Cerebellar nuclear complex (tissue), 1 donor: ENCODE data around the gene KIFC3.
"Not testable (repeated sequence)": the region's sequence is repeated elsewhere in the genome, so short reads cannot be mapped to it uniquely, and the experiment has no call there.

Source experiments
- DNase-seq, 2 experiments: peaks; one replicate each; lab custom pipeline; 2025; lab: John Stamatoyannopoulos, UW

KIFC3 gene

DNA sequence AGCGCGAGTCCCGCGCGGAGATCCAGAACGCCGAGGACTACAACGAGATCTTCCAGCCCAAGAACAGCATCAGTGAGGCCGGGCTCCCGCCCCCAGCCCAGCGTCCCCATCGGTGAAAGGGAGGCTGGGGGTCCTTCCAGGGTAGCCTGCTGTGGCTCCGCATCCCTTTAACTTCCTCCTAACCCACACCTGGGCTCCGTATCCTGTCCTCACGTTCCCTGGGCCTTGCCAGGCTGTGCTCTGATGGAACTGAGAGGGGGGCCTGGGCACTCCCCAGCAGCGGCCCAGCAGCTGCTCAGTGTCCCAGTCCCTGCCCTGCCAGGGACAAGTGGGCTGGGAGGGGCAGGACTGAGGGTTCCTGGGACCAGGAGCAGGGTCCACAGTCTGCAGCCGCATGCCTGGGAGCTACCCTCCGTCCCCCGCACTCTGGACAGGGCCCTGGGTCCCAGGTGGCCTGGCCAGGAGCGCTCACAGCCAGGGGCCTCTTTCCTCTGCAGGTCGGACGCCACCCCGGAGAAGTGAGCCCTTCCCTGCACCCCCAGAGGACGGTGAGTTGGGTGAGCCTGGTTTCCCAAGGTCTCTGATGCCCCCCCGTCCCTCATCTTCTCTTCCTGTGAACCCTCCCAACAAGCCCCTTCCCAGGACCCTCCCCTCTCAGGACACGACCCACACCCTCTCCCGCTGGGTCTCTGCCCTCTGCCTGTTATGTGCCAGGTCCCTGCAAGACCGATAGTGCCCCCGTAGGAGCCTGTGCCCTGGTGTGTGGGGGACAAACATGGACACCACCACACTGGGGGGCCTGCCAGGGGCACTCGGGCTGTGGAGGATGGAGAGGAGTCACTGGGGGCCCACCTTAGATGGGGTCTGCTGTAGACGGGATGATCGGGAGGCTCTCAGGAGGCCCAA, 48.6 kb downstream of the KIFC3 start:
- DNase-seq = no peak

DNA sequence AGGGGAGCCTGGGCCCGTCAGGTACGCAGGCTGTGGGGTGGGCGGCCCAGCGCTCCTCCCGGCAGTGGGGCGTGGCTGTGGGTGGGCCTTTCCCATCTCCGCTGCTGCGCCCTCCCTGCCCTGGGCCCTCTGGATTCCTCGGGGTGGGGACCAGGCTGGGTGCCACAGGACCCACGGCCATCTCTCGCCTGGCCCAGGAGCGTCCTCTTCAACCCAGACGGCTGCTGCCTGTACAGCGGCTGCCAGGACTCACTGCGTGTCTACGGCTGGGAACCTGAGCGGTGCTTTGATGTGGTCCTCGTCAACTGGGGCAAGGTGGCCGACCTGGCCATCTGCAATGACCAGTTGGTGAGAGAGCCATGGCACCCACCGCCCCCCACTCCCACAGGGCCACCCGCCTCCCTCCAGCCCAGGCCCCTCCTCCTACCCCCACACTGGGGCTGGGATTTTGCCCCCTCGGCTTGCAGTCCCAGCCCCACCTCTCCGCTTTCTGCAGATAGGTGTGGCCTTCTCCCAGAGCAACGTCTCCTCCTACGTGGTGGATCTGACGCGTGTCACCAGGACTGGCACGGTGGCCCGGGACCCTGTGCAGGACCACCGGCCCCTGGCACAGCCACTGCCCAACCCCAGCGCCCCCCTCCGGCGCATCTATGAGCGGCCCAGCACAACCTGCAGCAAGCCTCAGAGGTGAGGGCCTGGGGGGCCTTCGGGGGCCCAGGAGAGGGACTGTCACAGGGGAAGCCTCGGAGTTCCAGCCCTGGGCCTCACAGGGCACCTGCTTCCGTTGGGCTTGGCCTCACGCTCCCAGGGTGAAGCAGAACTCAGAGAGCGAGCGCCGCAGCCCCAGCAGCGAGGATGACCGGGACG, 49.5 kb downstream of the KIFC3 start:
- DNase-seq = no peak

- no peak for DNase-seq
These were observed 50.1 kb downstream of the KIFC3 start for GRCh38 chr16:57752203-57752580.

DNA sequence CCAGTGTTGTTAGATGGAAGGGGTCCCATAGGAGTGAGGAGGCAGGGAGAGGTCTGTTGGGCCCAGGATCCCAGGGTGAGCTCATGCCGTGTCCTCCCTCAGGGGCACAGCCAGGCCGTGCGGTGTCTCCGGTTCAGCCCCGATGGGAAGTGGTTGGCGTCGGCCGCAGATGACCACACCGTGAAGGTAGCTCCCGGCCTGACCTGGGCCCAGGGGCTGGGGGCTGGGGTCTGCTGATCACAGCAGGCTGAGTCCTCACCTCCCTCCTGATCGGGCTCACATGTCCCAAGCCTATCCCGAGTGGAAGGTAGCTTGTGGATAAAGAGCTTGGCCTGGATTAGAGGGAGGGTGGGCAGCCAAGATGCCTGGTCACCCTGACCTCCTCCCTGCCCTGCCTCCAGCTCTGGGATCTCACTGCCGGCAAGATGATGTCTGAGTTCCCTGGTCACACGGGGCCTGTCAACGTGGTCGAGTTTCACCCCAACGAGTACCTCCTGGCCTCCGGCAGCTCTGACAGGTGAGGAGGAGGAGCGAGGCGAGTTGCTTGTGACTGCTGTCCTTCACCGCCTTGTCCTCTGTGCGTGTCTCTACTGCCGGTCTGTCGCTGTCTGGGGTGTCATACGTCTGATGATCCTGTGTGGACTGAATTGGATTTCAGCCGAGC, 50.6 kb downstream of the KIFC3 start:
- DNase-seq = no peak

DNA sequence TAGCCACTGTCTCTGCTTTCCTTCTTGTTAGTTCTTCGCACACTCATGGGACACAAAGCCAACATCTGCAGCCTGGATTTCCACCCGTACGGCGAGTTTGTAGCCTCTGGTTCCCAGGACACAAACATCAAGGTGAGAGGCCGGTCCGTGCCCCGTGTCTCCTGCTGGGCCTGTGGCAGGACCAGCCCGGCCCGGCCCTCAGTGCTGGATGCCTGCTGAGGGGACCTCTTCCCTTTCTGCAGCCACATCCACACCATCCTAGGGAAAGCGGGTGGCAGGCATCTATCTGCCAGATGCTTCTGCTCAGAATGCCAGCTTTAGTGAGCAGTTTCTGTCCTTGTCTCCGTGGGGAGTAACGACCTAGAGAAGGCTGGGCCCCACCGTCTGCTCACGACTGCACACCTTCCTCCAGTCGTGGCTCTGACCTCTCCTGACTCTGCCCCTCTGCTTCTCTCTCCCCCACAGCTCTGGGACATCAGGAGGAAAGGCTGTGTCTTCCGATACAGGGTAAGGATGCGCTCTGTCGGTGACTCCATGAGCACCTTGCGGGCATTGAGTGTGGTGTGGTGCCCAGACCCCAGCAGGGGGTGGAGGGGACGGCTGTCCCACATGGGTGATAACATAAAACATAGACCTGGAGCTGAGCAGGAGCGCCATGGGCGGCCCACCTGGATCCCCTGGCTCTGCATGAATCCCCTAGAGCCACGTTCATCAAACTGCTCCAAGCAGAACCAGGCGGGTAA, 51.3 kb downstream of the KIFC3 start:
- DNase-seq = no peak

DNA sequence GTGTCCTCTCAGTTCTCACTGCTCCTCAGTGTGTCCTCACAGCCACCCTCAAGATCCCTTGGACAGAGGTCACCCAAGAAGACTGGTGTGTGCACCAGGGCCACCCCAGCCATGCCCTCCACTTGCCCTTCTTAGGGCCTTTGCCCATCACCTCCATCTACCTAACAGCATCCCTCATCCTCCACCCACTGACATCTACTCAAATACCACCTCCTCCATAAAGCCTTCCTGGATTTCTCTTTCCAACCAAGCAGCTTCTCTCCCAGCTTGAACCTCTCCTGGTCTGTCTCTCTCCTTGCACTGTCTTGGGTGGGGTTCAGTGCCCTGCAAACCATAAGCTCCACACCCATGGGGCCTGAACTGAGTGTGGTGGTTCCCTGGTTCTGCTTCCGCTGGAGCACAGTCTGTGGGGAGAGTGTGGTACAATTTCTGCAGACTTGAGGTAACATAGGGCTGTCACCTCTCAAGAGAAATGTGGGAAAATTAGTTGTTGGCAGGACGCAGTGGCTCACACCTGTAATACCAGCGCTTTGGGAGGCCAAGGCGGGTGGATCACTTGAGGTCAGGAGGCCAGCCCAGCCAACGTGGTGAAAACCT, 52.3 kb downstream of the KIFC3 start:
- DNase-seq = no peak

DNA sequence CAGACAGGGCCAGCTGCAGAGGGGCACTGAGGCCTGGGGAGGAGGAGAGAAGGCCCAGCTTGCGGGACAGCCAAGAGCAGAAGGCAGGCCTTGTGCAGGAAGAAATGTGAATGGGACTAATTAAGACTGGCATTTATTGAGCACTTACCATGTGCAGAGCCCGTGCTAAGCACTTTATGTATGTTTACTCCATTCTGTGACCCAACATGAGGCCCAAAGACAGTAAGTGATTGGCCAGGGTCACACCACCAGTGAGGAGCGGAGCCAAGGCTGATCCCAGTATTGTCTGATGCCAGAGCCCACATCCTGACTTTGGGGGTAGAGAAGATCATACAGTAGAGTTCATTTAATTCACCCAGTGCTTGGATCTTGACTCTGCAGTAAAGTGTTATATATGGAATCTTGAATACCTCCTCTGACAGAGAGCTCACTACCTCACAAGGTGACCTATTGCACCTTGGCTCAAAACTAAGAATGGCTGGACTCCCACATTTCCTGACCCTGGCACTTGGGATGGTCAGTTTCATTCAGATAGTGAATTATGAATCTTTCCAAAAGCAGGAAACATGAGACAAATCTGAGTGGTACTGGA, 53.1 kb downstream of the KIFC3 start:
- no peak for DNase-seq

- no peak for DNase-seq
These were observed 53.7 kb downstream of the KIFC3 start for GRCh38 chr16:57748596-57748995.

- no peak for DNase-seq
These were observed 54.3 kb downstream of the KIFC3 start for GRCh38 chr16:57747996-57748395.

DNA sequence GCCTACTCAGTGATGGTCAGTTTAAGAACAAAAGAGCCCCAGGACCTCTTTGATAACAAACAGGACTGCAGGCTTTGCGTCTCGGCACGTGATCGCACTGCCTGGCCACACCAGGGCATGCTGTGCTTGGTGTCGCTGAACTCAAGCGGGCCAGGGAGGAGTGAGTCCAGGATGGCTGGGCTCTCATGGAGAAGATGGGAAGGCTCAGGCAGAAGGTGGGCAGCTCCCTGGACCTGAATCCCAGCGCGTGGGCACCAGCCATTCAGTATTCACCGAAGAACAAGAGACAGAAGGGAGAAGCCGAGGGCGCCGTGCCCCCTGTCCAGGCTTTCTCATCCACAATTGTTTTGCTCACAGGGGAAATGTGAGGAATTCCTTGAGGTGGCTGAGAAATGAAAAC, 54.8 kb downstream of the KIFC3 start:
- no peak for DNase-seq

DNA sequence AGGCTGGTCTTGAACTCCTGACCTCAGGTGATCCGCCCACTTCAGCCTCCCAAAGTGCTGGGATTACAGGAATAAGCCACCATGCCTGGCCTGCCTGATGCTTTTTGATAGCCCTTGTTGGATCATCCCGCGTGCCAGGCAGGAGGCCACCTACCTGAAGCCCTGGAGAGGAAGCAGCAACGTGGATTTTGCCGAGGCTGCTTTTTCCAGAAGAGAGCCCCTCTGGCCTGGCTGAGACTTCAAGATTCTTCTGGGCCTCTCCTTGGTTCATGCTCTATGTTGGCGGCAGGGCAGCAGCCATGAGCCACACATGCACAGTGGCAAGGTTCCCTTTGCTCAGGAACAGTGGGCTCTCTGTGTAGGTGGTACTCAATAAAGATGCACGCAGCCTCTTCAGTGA, 55.2 kb downstream of the KIFC3 start:
- DNase-seq = no peak

DNA sequence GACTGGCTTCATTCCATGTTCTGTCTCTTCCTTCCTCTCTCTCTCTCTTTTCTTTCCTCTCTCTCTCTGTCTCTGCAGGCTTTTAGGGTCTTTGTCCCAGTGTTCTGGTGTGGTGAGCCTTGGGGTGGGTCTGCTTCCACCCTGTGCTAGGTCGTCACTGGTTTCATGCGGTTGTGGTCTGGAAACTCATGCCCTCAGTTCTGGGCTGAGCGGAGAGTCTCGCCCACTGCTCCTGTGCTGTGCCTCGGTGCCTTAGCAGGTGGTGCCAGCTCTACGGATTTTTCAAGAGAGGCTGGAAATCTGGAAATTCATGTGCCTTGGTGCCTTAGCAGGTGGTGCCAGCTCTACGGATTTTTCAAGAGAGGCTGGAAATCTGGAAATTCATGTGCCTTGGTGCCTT, 56.0 kb downstream of the KIFC3 start:
- not testable (repeated sequence) for DNase-seq

GRCh38 chr16:57745768-57746167, 56.5 kb downstream of the KIFC3 start:
- no peak for DNase-seq

GRCh38 chr16:57744642-57744903, 57.7 kb downstream of the KIFC3 start:
- DNase-seq = no peak

DNA sequence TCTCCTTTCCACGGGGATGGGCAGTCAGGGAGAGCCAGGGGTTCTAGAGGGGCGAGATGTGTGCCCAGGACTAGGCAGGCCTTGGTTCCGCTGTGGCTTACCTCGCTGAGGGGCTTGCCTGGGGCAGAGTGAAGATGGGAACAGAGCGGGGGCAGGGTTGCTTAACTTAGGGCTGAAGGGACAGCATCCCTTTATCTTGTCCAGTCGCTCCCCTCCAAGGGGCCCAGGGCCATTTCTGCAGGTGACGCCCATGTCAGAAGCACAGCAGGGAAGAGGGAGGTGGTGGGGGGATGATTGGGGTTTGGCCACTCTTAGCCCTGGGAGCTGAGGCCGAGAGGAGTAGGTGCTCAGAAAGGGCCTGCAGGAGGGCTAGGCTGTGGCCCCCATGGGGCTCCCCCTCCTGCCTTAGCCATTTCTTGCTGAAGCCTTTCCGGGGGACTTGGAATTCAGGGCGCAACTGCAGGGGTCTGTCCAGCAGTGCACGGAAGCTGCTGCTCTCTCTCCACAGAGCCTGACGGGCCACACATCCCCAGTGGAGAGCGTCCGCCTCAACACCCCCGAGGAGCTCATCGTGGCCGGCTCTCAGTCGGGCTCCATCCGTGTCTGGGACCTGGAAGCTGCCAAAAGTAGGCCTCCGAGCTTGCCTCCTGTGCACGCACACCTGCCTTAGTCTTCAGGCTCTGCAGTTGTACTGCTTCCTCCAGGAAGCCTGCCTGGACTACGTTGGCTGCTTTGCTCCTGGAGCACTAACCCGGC, 58.2 kb downstream of the KIFC3 start:
- no peak for DNase-seq

GRCh38 chr16:57743458-57743857, 58.8 kb downstream of the KIFC3 start:
- DNase-seq = no peak

DNA sequence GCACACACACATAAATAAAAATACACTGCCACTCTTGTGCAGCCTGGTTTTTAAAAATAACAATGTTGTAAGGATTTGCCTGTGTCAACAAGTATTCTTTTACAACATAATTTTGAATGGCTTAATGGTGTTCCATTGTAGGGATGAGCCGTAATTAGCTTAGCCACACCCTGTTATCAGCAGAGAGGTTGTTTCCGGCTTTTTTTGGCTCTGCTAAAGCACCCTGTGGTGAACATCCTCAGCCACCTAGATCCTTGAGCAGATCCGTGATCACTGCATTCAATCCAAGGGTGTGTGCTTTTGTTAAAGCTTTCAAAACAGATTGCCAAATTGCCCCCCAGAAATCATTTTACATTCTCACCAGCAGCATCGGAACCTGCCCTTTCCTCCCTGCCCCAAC, 59.7 kb downstream of the KIFC3 start:
- DNase-seq = no peak

DNA sequence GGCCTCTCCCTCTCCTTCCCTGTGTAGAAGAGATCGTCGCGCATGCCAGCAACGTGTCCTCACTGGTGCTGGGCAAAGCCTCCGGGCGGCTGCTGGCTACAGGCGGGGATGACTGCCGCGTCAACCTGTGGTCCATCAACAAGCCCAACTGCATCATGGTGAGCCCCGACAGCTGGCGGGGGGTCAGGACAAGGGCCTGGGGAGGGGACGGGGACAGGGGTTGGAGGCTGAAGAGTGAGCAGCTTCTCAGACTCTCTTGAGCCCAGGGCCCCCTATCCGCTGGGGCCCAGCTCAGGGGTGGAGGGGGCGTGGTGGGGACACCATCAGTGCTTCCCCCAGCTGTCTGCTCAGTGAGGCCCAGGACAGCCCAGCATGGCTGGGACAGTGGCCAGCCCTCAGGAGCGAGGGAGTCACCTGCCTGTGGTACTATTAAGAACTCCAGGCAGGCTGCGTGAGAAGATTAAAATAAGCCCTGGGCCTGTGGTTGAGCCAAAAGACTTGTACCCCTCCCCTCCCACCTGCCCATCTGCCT, 60.6 kb downstream of the KIFC3 start:
- no peak for DNase-seq

- no peak for DNase-seq
These were observed 61.7 kb downstream of the KIFC3 start for GRCh38 chr16:57740423-57741071.
